Neural cell (in vitro differentiated cells): ENCODE data around the gene ADI1.

ENCODE experiments used
- CTCF ChIP-seq: fragments of 450-650 bp; IDR thresholded peaks from 2 replicates; pipeline ENCODE4 v1.5.1; 2014; ENCODE audit warnings: antibody characterized with exemption, mild to moderate bottlenecking, moderate library complexity; ENCODE audit not compliant: poor library complexity, severe bottlenecking
- EP300 ChIP-seq: fragments of 450-650 bp; conservative IDR thresholded peaks from 2 replicates; pipeline ENCODE4 v1.6.1; 2014; ENCODE audit warnings: antibody characterized with exemption, mild to moderate bottlenecking, moderate library complexity; ENCODE audit not compliant: poor library complexity, severe bottlenecking
- EZH2 ChIP-seq: fragments of 200-600, 300-800 bp; shearing (Covaris generic), sonication (generic); IDR thresholded peaks from 2 replicates; pipeline ENCODE4 v1.6.1; 2014; ENCODE audit warnings: antibody characterized with exemption, low read length, borderline replicate concordance, mild to moderate bottlenecking; ENCODE audit not compliant: insufficient read depth, poor library complexity, severe bottlenecking
- RAD21 ChIP-seq: fragments of 450-650 bp; conservative IDR thresholded peaks from 2 replicates; pipeline ENCODE4 v1.6.1; 2014; ENCODE audit warnings: antibody characterized with exemption, mild to moderate bottlenecking, moderate library complexity
- SMC3 ChIP-seq: fragments of 450-650 bp; conservative IDR thresholded peaks from 2 replicates; pipeline ENCODE4 v1.6.1; 2014; ENCODE audit warnings: antibody characterized with exemption, mild to moderate bottlenecking, moderate library complexity; ENCODE audit not compliant: poor library complexity
- TAF1 ChIP-seq: IDR thresholded peaks from 2 replicates; pipeline ENCODE4 v1.6.1; 2012; ENCODE audit warnings: low read depth
- TF ChIP-seq, protein P1 (sequence below): IDR thresholded peaks from 2 replicates; pipeline ENCODE4 v1.6.1; 2012; ENCODE audit warnings: borderline replicate concordance

DNA sequence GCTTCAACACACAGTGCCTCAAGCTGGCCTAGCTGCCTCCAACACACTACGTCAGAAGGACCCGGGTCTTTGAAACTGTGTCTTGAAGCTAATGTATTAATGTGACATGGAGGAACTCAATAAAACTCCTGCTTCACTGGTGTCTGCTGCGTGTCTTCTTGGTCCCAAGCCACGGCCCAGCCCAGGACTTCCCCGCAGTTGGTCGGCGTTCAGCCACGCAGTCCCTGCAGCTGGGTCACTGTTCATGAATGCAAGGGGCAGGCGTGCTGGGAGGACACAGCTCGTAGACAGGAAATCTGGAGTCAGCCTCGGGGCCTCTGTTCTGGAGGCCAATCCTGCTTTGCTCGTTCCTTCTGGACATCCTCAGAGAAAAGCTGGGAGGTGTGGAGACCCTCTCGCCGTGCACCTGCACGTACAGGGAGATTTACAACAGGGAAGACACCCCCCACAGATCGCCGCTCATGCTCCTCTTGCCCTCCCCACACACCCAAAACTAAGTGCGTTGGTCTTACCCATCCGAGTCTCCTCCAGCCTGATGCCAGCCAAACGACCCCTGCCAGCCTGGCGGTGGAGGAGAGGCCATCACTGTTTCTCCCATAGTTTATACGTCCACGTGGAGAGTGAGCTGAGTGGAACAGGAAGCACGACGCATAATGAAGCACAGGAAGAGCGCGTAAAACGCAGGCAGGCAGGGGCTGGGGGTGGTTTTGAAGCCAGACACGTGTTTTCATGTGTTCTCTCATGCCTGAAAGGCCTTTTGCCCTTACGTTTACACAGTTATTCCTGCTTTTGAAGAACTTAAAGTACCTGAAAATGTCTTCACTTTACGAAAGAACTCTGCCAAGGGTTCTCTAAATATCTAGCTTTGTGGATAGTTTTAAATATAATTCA is 39.7 kb downstream of the ADI1 start:
- no peak for TF ChIP-seq SMC3
- no peak for TF ChIP-seq CTCF
- no peak for TF ChIP-seq RAD21
- TF ChIP-seq EP300 = no peak
- no peak for TF ChIP-seq TAF1
- TF ChIP-seq EZH2 = no peak
- TF ChIP-seq, protein P1, sequence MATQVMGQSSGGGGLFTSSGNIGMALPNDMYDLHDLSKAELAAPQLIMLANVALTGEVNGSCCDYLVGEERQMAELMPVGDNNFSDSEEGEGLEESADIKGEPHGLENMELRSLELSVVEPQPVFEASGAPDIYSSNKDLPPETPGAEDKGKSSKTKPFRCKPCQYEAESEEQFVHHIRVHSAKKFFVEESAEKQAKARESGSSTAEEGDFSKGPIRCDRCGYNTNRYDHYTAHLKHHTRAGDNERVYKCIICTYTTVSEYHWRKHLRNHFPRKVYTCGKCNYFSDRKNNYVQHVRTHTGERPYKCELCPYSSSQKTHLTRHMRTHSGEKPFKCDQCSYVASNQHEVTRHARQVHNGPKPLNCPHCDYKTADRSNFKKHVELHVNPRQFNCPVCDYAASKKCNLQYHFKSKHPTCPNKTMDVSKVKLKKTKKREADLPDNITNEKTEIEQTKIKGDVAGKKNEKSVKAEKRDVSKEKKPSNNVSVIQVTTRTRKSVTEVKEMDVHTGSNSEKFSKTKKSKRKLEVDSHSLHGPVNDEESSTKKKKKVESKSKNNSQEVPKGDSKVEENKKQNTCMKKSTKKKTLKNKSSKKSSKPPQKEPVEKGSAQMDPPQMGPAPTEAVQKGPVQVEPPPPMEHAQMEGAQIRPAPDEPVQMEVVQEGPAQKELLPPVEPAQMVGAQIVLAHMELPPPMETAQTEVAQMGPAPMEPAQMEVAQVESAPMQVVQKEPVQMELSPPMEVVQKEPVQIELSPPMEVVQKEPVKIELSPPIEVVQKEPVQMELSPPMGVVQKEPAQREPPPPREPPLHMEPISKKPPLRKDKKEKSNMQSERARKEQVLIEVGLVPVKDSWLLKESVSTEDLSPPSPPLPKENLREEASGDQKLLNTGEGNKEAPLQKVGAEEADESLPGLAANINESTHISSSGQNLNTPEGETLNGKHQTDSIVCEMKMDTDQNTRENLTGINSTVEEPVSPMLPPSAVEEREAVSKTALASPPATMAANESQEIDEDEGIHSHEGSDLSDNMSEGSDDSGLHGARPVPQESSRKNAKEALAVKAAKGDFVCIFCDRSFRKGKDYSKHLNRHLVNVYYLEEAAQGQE = no peak
